Activated T-cell treated with anti-CD3 and anti-CD28 coated beads, Interleukin-2, amount 50 U/mL, for 24 hours (primary cell): Measurements from ENCODE around the gene CTBP2.
"Not testable (repeated sequence)": the region's sequence is repeated elsewhere in the genome, so short reads cannot be mapped to it uniquely, and the experiment has no call there.

Experiments
- DNase-seq: peaks from one replicate; pipeline ENCODE4 v3.0.0-alpha.2; 2020
- H3K27ac Mint-ChIP-seq: 2 replicates; pipeline ENCODE4 v1.8.0; 2020; ENCODE audit warnings: mild to moderate bottlenecking, mixed read lengths
- H3K27me3 Mint-ChIP-seq: 2 replicates; pipeline ENCODE4 v1.8.0; 2020; ENCODE audit warnings: mixed read lengths
- H3K36me3 Mint-ChIP-seq: 2 replicates; pipeline ENCODE4 v1.8.0; 2020; ENCODE audit warnings: low read depth, mixed read lengths
- H3K4me1 Mint-ChIP-seq: 2 replicates; pipeline ENCODE4 v1.8.0; 2020; ENCODE audit warnings: low read depth, mixed read lengths
- H3K4me3 Mint-ChIP-seq: 2 replicates; pipeline ENCODE4 v1.8.0; 2020; ENCODE audit warnings: mild to moderate bottlenecking, moderate library complexity, mixed read lengths
- H3K9me3 Mint-ChIP-seq: 2 replicates; pipeline ENCODE4 v1.8.0; 2020; ENCODE audit warnings: mixed read lengths

The CTBP2 gene

DNA sequence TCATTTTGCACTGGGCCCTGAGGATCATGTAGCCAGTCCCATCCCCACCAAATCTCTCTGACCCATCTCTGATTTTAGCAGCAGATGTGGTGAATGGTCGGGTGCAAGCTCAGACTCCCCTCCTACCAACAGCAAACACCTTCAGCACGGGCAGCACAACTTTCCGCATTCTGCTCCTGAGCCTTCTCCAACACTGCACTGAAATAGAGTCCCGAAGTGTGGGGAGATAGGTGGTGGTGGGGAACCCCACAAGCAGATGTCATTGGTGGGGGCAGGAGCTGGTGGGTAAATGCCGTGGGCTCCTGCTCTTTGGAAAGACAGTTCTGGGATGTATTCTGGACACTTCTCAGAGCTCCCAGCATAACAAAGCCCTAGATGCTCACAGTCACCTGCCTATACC, 9.6 kb upstream of the CTBP2 start:
- Mint-ChIP-seq H3K4me1 (no peaks in the 10 kb centered on the region), H3K9me3 (no peaks in the 10 kb centered on the region), H3K27me3 (peaks cover 22% of the 10 kb centered on the region), H3K36me3 (no peaks in the 10 kb centered on the region), H3K4me3 (no peak overlapping the region), H3K27ac (no peak overlapping the region)
- DNase-seq = no peak

DNA sequence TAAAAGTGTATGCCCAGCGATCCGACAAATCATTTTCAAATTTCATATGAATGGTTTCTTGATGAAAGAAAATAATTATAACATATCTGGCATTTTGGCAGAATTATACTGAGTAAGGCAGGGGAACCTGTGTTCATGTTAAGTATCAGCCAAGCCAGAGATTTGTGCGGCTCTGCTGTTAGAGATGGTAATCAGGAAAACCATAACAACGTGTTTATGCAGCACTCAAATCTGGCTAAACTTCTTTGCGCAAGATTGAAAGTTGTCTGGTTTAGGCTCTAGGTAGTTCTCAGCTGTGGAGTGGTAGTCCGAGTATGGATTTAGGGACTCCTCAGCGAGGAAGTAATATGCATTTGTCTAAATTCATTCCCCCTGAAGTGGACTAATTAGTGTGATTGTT, 8.9 kb upstream of the CTBP2 start:
- Mint-ChIP-seq H3K4me3 (no peak overlapping the region), H3K27ac (no peak overlapping the region), H3K4me1 (no peaks in the 10 kb centered on the region), H3K9me3 (no peaks in the 10 kb centered on the region), H3K36me3 (no peaks in the 10 kb centered on the region), H3K27me3 (peaks cover 23% of the 10 kb centered on the region)
- no peak for DNase-seq

DNA sequence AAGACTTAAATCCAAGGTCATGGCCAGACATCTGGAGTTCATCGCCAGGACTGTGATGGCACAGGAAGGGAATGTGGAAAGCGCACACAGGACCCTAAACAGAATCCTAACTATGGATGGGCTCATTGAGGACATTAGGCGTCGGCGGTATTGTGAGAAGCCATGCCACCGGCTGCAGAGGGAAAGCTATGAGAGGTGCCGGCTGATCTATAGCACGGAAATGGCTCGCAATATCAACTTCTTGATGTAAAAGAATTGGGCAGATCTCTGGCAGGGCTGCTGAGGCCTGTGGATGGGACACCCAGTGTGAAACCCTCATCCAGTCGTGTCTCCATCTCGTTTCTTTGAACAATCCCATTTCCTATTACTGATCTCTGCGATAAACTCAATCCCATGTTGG, 6.3 kb upstream of the CTBP2 start:
- H3K4me1 Mint-ChIP-seq = no peaks in the 10 kb centered on the region
- peaks cover 37% of the 10 kb centered on the region for H3K27me3 Mint-ChIP-seq
- no peak overlapping the region for H3K4me3 Mint-ChIP-seq

DNA sequence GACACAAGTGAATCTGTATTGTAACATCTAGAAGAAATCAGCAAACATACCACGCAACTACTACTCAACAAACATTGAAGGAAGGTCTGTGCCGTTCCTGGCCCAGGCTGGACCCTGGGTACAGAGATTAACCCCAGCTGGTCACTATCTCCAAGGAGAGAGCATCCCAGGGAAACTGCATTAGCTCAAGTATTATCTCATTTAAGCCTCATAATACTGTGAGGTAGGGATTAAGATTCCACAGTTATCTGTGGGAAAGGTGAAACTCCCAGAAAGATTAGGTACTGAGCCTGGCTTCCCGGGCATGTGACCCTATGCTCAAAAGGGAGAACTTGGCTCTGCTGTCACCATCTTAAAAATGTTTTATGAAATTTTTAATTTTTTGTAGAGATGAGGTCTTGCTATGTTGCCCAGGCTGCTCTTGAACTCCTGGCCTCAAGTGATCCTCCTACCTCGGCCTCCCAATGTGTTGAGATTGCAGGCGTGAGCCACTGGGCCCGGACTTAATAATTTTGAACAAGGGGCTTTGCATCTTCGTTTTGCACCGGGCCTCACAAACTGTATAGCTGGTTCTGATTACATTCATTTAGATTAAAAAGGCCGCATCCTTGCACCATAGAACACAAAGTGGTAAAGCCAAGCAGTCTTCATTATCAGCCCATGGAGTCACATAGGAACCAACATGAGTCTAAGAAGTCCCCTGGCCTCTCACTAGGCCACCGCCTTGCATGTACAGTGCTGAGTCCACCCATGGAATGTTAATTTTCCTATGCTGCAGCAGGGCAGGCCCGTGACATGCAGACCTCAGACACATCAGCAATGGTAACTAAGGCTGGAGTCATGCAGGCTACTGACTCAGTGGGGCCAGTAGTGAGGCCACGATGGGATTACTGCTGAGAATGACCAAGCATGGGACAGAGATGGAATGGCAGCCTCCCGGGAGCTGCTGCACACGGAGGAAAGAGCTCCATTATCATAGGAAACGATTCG, 5.5 kb upstream of the CTBP2 start:
- H3K4me1 Mint-ChIP-seq = no peaks in the 10 kb centered on the region
- H3K27ac Mint-ChIP-seq = no peak overlapping the region
- no peak for DNase-seq
- no peaks in the 10 kb centered on the region for H3K36me3 Mint-ChIP-seq
- H3K27me3 Mint-ChIP-seq = peaks cover 41% of the 10 kb centered on the region
- H3K9me3 Mint-ChIP-seq = no peaks in the 10 kb centered on the region
- H3K4me3 Mint-ChIP-seq = no peak overlapping the region

More for the DNA sequence above, 6.3 kb upstream of the CTBP2 start:
- Mint-ChIP-seq H3K9me3 (no peaks in the 10 kb centered on the region), H3K27ac (no peak overlapping the region), H3K36me3 (no peaks in the 10 kb centered on the region)
- DNase-seq = no peak

DNA sequence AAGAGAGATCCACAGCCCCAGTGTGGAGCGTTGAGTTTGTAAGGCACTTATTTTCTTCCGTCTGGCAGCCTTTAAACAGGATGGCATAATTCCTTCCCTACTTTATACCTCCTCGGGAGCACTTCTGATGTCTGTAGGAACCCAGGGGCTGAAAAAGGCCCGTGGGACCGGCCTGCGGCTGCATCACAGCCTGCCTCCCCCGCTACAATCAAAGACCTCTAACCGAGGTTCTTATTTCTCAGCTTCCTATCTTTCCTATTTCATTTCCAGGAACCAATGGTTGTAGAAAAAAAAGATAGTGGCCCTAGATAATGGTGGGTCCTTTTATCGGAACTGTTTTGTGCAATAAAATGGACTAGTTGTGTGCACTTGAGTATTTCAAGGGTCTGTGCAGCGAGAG, 4.1 kb upstream of the CTBP2 start:
- DNase-seq = no peak
- no peak overlapping the region for H3K27ac Mint-ChIP-seq
- peaks cover 32% of the 10 kb centered on the region for H3K27me3 Mint-ChIP-seq
- no peak overlapping the region for H3K4me3 Mint-ChIP-seq
- no peaks in the 10 kb centered on the region for H3K4me1 Mint-ChIP-seq
- H3K9me3 Mint-ChIP-seq = no peaks in the 10 kb centered on the region
- H3K36me3 Mint-ChIP-seq = no peaks in the 10 kb centered on the region

DNA sequence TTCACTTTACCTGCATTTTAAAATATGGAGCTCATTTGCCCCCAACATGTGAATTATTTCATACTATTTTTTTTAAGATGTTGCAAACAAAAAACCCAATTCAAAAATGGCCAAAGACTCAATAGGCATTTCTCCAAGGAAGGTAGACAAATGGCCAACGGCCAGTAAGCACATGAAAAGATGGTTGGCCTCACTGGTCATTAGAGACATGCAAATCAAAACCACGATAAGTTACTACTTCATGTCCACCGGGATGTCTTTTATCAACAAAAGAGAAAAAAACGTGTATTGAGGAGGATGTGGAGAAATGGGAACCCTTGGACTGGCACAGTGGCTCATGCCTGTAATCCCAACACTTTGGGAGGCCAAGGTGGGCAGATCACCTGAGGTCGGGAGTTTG, 3.4 kb upstream of the CTBP2 start:
- Mint-ChIP-seq H3K9me3 (no peaks in the 10 kb centered on the region), H3K27ac (no peak overlapping the region), H3K27me3 (peaks cover 32% of the 10 kb centered on the region), H3K36me3 (no peaks in the 10 kb centered on the region), H3K4me3 (no peak overlapping the region), H3K4me1 (no peaks in the 10 kb centered on the region)
- no peak for DNase-seq

DNA sequence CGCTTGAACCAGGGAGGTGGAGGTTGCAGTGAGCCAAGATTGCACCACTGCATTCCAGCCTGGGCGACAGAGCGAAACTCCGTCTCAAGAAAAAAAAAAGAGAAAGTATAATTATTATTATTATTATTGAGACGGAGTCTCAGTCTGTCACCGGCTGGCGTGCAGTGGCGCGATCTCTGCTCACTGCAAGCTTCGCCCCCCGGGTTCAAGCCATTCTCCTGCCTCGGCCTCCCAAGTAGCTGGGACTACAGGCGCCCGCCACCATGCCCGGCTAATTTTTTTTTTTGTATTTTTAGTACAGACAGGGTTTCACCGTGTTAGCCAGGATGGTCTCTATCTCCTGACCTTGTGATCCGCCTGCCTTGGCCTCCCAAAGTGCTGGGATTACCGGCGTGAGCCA, 2.9 kb upstream of the CTBP2 start:
- peaks cover 36% of the 10 kb centered on the region for H3K27me3 Mint-ChIP-seq
- not testable (repeated sequence) for H3K27ac Mint-ChIP-seq, H3K36me3 Mint-ChIP-seq, H3K9me3 Mint-ChIP-seq, H3K4me3 Mint-ChIP-seq, H3K4me1 Mint-ChIP-seq, DNase-seq

DNA sequence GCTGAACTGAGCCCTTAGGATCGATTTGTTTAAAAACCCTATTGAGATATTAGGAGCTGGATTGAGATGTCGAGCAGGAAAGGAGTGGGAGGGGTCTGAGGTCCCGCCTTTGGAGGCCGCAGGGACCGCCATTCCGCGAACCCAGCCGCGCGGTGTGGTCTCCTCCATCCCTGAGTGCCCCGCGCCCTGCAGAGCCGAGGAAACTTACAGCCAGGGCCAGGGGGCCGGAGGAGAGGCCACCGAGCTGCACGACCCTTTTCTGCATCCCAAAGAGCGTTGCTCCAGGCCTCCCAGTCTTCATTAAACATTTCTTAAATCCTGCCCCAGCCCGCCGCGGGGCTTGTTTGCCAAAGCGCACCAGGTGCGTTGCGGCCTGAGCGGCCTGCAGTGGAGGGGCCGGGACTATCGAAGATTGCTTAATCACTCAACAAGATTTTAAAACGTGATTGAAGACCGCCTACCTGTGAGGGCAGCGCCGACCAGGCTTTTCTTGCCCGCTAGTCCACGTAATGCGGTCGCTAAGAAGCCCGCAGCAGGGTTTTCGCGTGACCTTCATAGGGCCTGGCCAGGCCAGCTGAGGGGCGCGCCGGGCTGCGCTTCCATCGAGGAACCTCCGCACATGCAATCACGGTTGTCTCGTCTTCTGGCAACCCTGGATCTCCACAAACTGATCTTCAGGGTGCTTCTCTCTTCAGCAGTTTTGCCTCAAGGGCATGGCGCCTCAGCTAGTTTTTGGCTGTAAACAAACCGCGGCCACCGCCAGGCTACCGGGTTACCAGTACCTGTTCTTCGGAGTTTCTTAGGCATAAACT, 2.0 kb upstream of the CTBP2 start:
- H3K9me3 Mint-ChIP-seq = no peaks in the 10 kb centered on the region
- no peak overlapping the region for H3K4me3 Mint-ChIP-seq
- no peaks in the 10 kb centered on the region for H3K36me3 Mint-ChIP-seq
- H3K27ac Mint-ChIP-seq = no peak overlapping the region
- H3K4me1 Mint-ChIP-seq = peaks cover 4% of the 10 kb centered on the region
- peaks cover 45% of the 10 kb centered on the region for H3K27me3 Mint-ChIP-seq
- DNase-seq = peak; percentile 23

DNA sequence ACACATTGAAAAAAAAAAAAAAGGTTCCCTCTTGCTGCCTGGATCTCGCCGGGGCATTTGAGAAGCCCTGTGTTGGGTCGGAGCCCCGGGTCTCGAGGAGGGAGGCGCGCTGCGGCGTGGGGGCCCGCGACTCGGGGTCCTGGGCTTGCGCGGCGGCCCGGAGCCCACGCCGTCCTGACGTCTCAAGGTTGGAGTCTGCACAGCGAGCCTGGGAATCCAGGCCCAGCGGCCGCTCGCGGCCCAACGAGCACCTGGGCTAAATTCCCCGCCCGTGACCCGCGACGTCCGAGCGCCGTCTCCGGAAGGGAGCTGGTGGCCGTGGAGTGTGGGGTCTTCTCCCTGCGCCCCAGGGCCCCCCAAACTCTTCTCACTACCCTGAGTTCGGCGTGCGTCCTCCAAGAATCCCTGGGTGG, 1.4 kb upstream of the CTBP2 start:
- Mint-ChIP-seq H3K27ac (no peak overlapping the region), H3K36me3 (no peaks in the 10 kb centered on the region), H3K27me3 (peaks cover 52% of the 10 kb centered on the region), H3K9me3 (no peaks in the 10 kb centered on the region), H3K4me3 (peak overlapping the region; percentile 44), H3K4me1 (peaks cover 4% of the 10 kb centered on the region)
- no peak for DNase-seq

DNA sequence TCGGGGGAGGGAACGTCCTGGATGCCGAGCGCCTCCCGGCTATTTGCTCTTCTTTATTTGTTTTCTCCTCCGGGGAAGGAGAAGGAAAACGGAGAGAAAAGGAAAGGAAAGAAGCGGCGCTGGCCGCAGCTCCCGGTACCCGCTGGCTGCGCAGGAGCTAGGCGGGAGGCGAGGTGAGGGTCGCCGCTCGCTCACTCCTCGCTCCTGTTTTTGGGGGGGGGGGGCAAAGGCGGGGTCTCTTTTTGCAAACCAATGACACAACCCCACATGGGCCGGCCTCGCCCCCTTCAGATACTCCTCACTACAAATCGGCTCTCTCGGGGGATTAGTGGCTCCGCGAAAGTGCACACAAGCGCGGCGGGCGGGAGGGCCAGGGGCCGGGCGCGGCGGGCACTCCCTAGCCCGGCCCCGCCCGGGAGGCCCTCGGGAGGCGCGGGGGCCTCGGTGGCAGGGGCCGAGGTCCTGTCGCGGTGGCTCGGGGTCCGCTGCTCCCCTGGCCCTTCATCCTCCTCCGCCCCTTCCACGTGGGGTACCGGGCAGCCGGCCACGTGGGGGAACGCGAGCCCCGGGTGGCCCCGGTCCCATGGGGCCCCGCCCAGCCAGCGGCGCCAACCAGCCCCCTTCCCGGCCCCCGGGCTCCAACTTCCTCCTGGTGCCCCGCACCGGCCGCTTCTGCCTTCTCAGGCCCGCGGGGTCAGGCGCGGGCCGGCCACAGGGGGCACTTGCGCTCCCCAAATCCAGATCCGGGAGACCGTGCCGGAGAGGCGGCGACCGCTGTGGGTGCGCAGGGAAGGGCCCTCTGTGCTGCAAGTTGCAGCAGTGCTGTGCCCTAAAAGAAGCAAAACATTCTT, 718 bp upstream of the CTBP2 start:
- Mint-ChIP-seq H3K27ac (no peak overlapping the region), H3K9me3 (no peaks in the 10 kb centered on the region), H3K27me3 (peaks cover 57% of the 10 kb centered on the region), H3K4me3 (peak overlapping the region; percentile 67), H3K4me1 (peaks cover 4% of the 10 kb centered on the region), H3K36me3 (no peaks in the 10 kb centered on the region)
- peak; percentile 46 for DNase-seq

DNA sequence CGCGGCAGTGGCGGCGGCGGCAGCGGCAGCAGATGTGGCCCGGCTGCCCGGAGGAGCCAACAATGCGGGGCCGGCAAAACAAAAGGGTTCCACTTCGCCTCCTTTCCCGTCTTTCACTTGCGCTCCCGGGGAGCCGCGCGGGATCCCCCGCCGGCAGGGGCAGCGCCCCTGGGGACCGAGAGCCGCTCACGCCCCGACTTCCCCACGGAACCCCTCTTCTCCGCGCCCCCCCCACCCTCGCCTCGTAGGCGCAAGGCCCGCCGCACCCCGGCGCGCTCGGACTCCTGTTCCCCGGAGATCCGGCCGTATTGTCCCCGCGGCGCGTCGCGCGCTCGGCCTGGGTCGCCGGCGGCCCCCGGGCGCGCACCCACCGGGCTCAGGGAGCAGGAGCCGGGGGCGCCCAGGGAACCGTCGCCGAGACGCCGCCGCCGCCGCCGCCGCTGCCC, 854 bp downstream of the CTBP2 start:
- Mint-ChIP-seq H3K27me3 (peaks cover 68% of the 10 kb centered on the region), H3K36me3 (no peaks in the 10 kb centered on the region), H3K4me1 (peaks cover 4% of the 10 kb centered on the region), H3K4me3 (peak overlapping the region; percentile 42), H3K9me3 (no peaks in the 10 kb centered on the region), H3K27ac (no peak overlapping the region)
- no peak for DNase-seq

DNA sequence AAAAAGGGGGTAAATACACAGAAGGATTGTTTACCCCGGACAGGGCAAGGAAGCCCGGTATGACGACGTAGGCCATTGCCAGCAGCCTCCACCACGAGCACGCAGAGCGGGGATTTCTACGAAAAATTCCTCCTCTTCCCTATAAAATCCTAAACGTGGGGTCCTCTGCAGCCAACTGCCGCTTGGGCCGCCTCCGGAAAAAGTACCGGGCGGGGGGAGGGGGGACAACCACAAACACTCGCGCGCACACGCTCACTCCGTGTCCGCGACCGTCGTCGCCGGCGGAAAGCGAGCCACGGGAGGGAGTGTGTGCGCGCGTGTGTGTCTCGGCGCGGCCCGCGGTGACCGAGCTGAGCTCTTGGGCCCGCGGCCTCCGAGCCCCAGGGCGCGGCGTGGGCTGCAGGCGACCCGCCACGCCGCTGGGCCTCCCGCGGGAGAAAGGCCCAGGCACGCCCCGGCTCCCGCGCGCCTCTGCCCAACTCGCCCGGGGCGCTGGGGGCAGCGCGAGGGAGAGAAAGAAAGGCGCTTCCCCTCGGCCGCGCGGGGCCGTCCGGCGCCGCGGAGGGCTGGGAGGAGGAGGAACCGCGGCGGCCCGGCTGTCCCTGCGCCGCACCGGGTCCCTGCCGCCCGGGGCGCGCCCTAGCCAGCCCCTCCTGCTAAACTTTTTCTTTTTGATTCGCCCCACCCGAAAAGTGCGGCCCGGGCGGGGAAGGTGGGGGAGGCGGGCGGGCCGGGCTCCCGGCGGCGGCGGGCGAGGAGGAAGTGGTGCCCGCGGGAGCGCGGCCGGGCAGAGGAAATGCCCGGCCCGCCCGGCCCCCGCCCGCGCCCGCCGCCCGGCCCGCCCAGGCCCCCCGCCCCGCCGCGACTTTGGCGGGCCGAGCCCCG, 1.5 kb downstream of the CTBP2 start:
- Mint-ChIP-seq H3K9me3 (no peaks in the 10 kb centered on the region), H3K4me3 (peak overlapping the region; percentile 66), H3K27me3 (peaks cover 70% of the 10 kb centered on the region), H3K36me3 (no peaks in the 10 kb centered on the region), H3K4me1 (peaks cover 4% of the 10 kb centered on the region), H3K27ac (no peak overlapping the region)
- no peak for DNase-seq

DNA sequence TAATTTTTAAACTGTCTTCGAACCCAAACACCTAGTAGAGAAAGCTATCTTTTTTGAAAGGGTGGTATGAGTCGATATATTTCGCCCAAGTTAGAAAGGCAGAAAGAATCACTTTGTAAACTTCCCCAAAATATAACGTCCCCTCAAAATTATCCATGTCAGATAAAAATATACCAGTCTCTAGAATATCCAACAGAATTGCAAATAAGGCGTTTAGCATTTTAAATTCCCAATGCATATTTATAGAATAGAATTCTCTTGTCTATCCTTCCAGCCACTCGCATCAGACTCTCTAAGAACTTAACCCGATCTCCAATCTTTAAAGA, 2.1 kb downstream of the CTBP2 start:
- peaks cover 74% of the 10 kb centered on the region for H3K27me3 Mint-ChIP-seq
- no peaks in the 10 kb centered on the region for H3K9me3 Mint-ChIP-seq
- no peak overlapping the region for H3K27ac Mint-ChIP-seq
- DNase-seq = no peak
- H3K4me1 Mint-ChIP-seq = peaks cover 4% of the 10 kb centered on the region
- peak overlapping the region; percentile 66 for H3K4me3 Mint-ChIP-seq
- no peaks in the 10 kb centered on the region for H3K36me3 Mint-ChIP-seq
